GM20000 (cell line): ENCODE results near the gene YJU2.

Experiments used
- DNase-seq: peaks from one replicate; pipeline ENCODE4 v3.0.0; 2012; ENCODE audit warnings: low spot score
- CTCF ChIP-seq: IDR thresholded peaks from 2 replicates; pipeline ENCODE4 v1.5.1; 2012; ENCODE audit warnings: mild to moderate bottlenecking, control low read depth; ENCODE audit errors: extremely low read depth, missing control alignments

Gene YJU2

GRCh38 chr19:4246767-4247593 is at the start of gene YJU2:
YJU2 (plus strand) TSS chr19:4247080; CDS start chr19:4247147, 67 bp downstream.
- peak; percentile 99 for DNase-seq
- TF ChIP-seq CTCF = peak; percentile 9

- no peak for TF ChIP-seq CTCF
- no peak for DNase-seq
Measured at GRCh38 chr19:4197228-4197624, 49.7 kb upstream of the YJU2 start.

GRCh38 chr19:4197625-4198466 is 49.0 kb upstream of the YJU2 start:
- no peak for TF ChIP-seq CTCF

GRCh38 chr19:4198467-4199126 is 48.3 kb upstream of the YJU2 start:
- no peak for TF ChIP-seq CTCF
- DNase-seq = no peak

More at GRCh38 chr19:4197625-4198466, 49.0 kb upstream of the YJU2 start:
- DNase-seq = peak; percentile 58

GRCh38 chr19:4199699-4200293 is 47.1 kb upstream of the YJU2 start:
- no peak for DNase-seq
- no peak for TF ChIP-seq CTCF

GRCh38 chr19:4200940-4201542 is 45.8 kb upstream of the YJU2 start:
- no peak for DNase-seq
- no peak for TF ChIP-seq CTCF
